Peyer's patch (tissue), 4 donors: ENCODE results near the gene EPG5. TPM values are rescaled to one million over a fixed set of nuclear protein-coding genes. Genes with fewer than 3 reads are reported as not detected.

ENCODE experiments used
- DNase-seq, 3 donors: peaks; one replicate each; pipeline ENCODE4 v3.0.0-alpha.2; 2017 to 2019
- H3K27ac ChIP-seq, 4 donors: fragments of 200-600 bp; sonication (generic); one replicate each; pipeline ENCODE4 v1.5.1; 2016 to 2019
- H3K27me3 ChIP-seq, 2 donors: fragments of 200-600 bp; sonication (generic); one replicate each; pipeline ENCODE4 v1.5.1; 2019
- H3K36me3 ChIP-seq, 3 donors: fragments of 200-600 bp; sonication (generic); one replicate each; pipeline ENCODE4 v1.5.1; 2016 to 2019
- H3K4me1 ChIP-seq, 4 donors: fragments of 200-600 bp; sonication (generic); one replicate each; pipeline ENCODE4 v1.5.1; 2016 to 2019
- H3K4me3 ChIP-seq, 4 donors: fragments of 200-600 bp; sonication (generic); 1 replicate in 3 of 4; 2 replicates in 1 of 4; pipeline ENCODE4 v1.5.1; 2016 to 2019; ENCODE audit warnings: mild to moderate bottlenecking in 1 of 4
- H3K9me3 ChIP-seq, 4 donors: fragments of 200-600 bp; sonication (generic); one replicate each; pipeline ENCODE4 v1.5.1; 2016 to 2019; ENCODE audit warnings: mild to moderate bottlenecking in 1 of 4
- CTCF ChIP-seq, 6 experiments: fragments of 450-650 bp in 4 of 6; fragments of 200-600 bp in 2 of 6; sonication (generic) in 1 of 6; IDR thresholded peaks; one replicate each; pipeline ENCODE4 v1.5.1; 2017 to 2019; ENCODE audit warnings: antibody characterized with exemption in 6 of 6, mild to moderate bottlenecking in 3 of 6, moderate library complexity in 1 of 6
- POLR2A ChIP-seq, 2 donors: fragments of 450-650 bp; IDR thresholded peaks; one replicate each; pipeline ENCODE4 v1.5.1; 2017; ENCODE audit warnings: antibody characterized with exemption in 2 of 2, mild to moderate bottlenecking in 2 of 2, moderate library complexity in 2 of 2
- small RNA-seq, 2 donors: library from RNA; depleted of rRNA; stranded (forward); fragments of <200 nt; gene quantifications; one replicate each; pipeline ENCODE3, GENCODE V24; 2016
- total RNA-seq, 4 donors: library from RNA; depleted of rRNA; stranded (reverse); fragments of >200 nt; gene quantifications; one replicate each; pipeline ENCODE4 v1.1.0, GENCODE V29; 2016

EPG5 gene
- total RNA-seq, 4 donors from 2014 or later, result 27.7 to 61.1 (median 33.3) TPM

GRCh38 chr18:45805551-45805950 is 161.6 kb downstream of the EPG5 start:
- TF ChIP-seq CTCF (IDR thresholded peaks at IDR 0.05) (no peak), POLR2A (IDR thresholded peaks at IDR 0.05) (no peak)
- H3K4me3 ChIP-seq, result no peak overlapping the region
- no peaks in the 10 kb centered on the region for H3K27me3 ChIP-seq
- peaks cover 0 to 6% (median 0%) of the 10 kb centered on the region in 4 donors for H3K9me3 ChIP-seq
- DNase-seq, result no peak
- H3K27ac ChIP-seq, result no peak overlapping the region
- no peaks in the 10 kb centered on the region for H3K36me3 ChIP-seq
- no peaks in the 10 kb centered on the region for H3K4me1 ChIP-seq

GRCh38 chr18:45802814-45803492 is 164.2 kb downstream of the EPG5 start:
- Histone ChIP-seq H3K36me3 (no peaks in the 10 kb centered on the region), H3K27ac (no peak overlapping the region), H3K9me3 (peaks cover 0 to 6% (median 0%) of the 10 kb centered on the region in 4 donors), H3K4me1 (no peaks in the 10 kb centered on the region), H3K4me3 (no peak overlapping the region), H3K27me3 (no peaks in the 10 kb centered on the region)
- no peak for DNase-seq
- TF ChIP-seq POLR2A (IDR thresholded peaks at IDR 0.05) (no peak), CTCF (IDR thresholded peaks at IDR 0.05) (no peak)

- TF ChIP-seq POLR2A (IDR thresholded peaks at IDR 0.05), result no peak
- Histone ChIP-seq H3K4me1 (no peaks in the 10 kb centered on the region), H3K9me3 (peaks cover 0 to 6% (median 0%) of the 10 kb centered on the region in 4 donors), H3K27me3 (no peaks in the 10 kb centered on the region), H3K4me3 (no peak overlapping the region), H3K27ac (no peak overlapping the region), H3K36me3 (no peaks in the 10 kb centered on the region)
- DNase-seq, result no peak
Measured at GRCh38 chr18:45801416-45802004, 165.6 kb downstream of the EPG5 start.

Small RNA genes lying within 50 kb of the gene (small RNA-seq; reads per million reads assigned to genes)
- 0 reads per million in 2 donors for gene RN7SKP26

Other genes with a start within 250 kb of the EPG5 start
- 1 to 10 TPM in 3 of 4 donors, under 1 TPM in 1; 0.35 to 9.7 (median 1.6) TPM for gene SLC14A1, start 243.1 kb downstream of the EPG5 start, total RNA-seq
- gene SIGLEC15, start 141.7 kb downstream of the EPG5 start, total RNA-seq, result under 1 TPM in 1 of 4 donors, not detected in 3; 0.47 TPM
- gene PSTPIP2, start 104.9 kb upstream of the EPG5 start, total RNA-seq, result 10 to 100 TPM in 1 of 4 donors, 1 to 10 TPM in 3; 3.5 to 17.3 (median 7.3) TPM
- 100 to 1,000 TPM; 295 to 667 (median 443) TPM for gene ATP5F1A, start 131.0 kb upstream of the EPG5 start, total RNA-seq
- gene HAUS1, start 137.1 kb upstream of the EPG5 start, total RNA-seq, result 10 to 100 TPM; 24.1 to 54.8 (median 37.3) TPM